Omental fat pad (tissue), 4 donors: ENCODE measurements around the gene THBS2. TPM values are rescaled to one million over a fixed set of nuclear protein-coding genes. Genes with fewer than 3 reads are reported as not detected.

Experiments
- ATAC-seq: fragments of 150-250 bp; one replicate; pipeline ENCODE4 v1.9.1; 2016; ENCODE audit warnings: mild to moderate bottlenecking, moderate library complexity; ENCODE audit not compliant: low FRiP score
- DNase-seq: peaks from one replicate; pipeline ENCODE4 v3.0.0-alpha.2; 2019; ENCODE audit warnings: low spot score
- CTCF ChIP-seq, 3 donors: fragments of 450-650 bp; IDR thresholded peaks; one replicate each; pipeline ENCODE4 v1.5.1; 2016 to 2017; ENCODE audit warnings: antibody characterized with exemption in 3 of 3, mild to moderate bottlenecking in 3 of 3, moderate library complexity in 2 of 3
- total RNA-seq, 4 donors: library from RNA; depleted of rRNA; stranded (reverse); fragments of >200 nt; gene quantifications; one replicate each; pipeline ENCODE4 v1.1.0, GENCODE V29; 2016

Gene THBS2
- total RNA-seq, 4 donors from 2014 or later = 53.5 to 115 (median 93.8) TPM

- DNase-seq (no peak), ATAC-seq (no peak)
Observed at GRCh38 chr6:169169375-169169774, 84.3 kb downstream of the THBS2 start.

GRCh38 chr6:169168706-169169105 lies 84.9 kb downstream of the THBS2 start:
- ATAC-seq (no peak), DNase-seq (no peak)
- no peak for TF ChIP-seq CTCF (IDR thresholded peaks at IDR 0.05)

More at GRCh38 chr6:169169375-169169774, 84.3 kb downstream of the THBS2 start:
- TF ChIP-seq CTCF (IDR thresholded peaks at IDR 0.05) = no peak

- no peak for TF ChIP-seq CTCF (IDR thresholded peaks at IDR 0.05)
- no peak for ATAC-seq
- no peak for DNase-seq
Observed at GRCh38 chr6:169168302-169168630, 85.4 kb downstream of the THBS2 start.

- no peak for TF ChIP-seq CTCF (IDR thresholded peaks at IDR 0.05)
- ATAC-seq (no peak), DNase-seq (no peak)
Observed at GRCh38 chr6:169167581-169168301, 85.9 kb downstream of the THBS2 start.

- no peak for TF ChIP-seq CTCF (IDR thresholded peaks at IDR 0.05)
- ATAC-seq (no peak), DNase-seq (no peak)
Observed at GRCh38 chr6:169166896-169167580, 86.6 kb downstream of the THBS2 start.
